K562 (cell line): ENCODE data around the gene VPS11. TPM values are rescaled to one million over a fixed set of nuclear protein-coding genes. Genes with fewer than 3 reads are reported as not detected.
A peak's percentile ranks its signal among the peaks of the same experiment; 100 is the strongest.

Experiments used
- CAMTA2 ChIP-seq: fragments of 250-450 bp; sonication (Bioruptor Pico); conservative IDR thresholded peaks from 2 replicates; pipeline ENCODE4 v1.5.1; 2022
- CBX1 ChIP-seq: sonication (generic); IDR thresholded peaks from 2 replicates; pipeline ENCODE4 v1.6.1; 2016; ENCODE audit warnings: antibody characterized with exemption, low read depth, mild to moderate bottlenecking
- EWSR1 ChIP-seq: fragments of 450-650 bp; IDR thresholded peaks from 2 replicates; pipeline ENCODE4 v1.6.1; 2018; ENCODE audit warnings: borderline replicate concordance, mild to moderate bottlenecking, low read depth, moderate library complexity; ENCODE audit not compliant: partially characterized antibody
- HMBOX1 ChIP-seq: sonication (generic); IDR thresholded peaks from 2 replicates; pipeline ENCODE4 v1.6.1; 2016
- HNRNPH1 ChIP-seq: fragments of 200-400 bp; formaldehyde crosslinking; optimal IDR thresholded peaks from 2 replicates; pipeline ENCODE3; 2017; ENCODE audit warnings: low read depth, mild to moderate bottlenecking, low read length, moderate library complexity
- HNRNPK ChIP-seq: fragments of 200-400 bp; formaldehyde crosslinking; IDR thresholded peaks from one replicate; pipeline ENCODE4 v1.6.1; 2018; ENCODE audit warnings: mild to moderate bottlenecking, low read depth, low read length; ENCODE audit not compliant: poor library complexity, severe bottlenecking
- MBD2 ChIP-seq: sonication (generic); IDR thresholded peaks from 2 replicates; pipeline ENCODE4 v1.6.1; 2016; ENCODE audit warnings: low read depth, borderline replicate concordance
- MLX ChIP-seq, 2 experiments: fragments of 450-650 bp in 1 of 2; sonication (generic) in 1 of 2; formaldehyde crosslinking; conservative IDR thresholded peaks; 2 replicates each; pipeline versions ENCODE4 v1.4.0 to v1.8.1; 2020 to 2022; ENCODE audit warnings: mild to moderate bottlenecking in 1 of 2, missing genetic modification reagents in 1 of 2
- POLR2A ChIP-seq: fragments of 450-650 bp; conservative IDR thresholded peaks from 2 replicates; pipeline ENCODE4 v1.6.1; 2016
- RBM39 ChIP-seq: fragments of 200-400 bp; formaldehyde crosslinking; optimal IDR thresholded peaks from 2 replicates; pipeline ENCODE3; 2018; ENCODE audit warnings: low read depth, low read length
- THAP12 ChIP-seq: fragments of 250-450 bp; sonication (Bioruptor Pico); IDR thresholded peaks from 2 replicates; pipeline ENCODE4 v1.9.0; 2021; ENCODE audit warnings: mild to moderate bottlenecking, inconsistent platforms
- U2AF1 ChIP-seq: fragments of 200-400 bp; formaldehyde crosslinking; optimal IDR thresholded peaks from 2 replicates; pipeline ENCODE3; 2017; ENCODE audit warnings: mild to moderate bottlenecking, low read depth, low read length, moderate library complexity
- ZNF586 ChIP-seq: fragments of 450-650 bp; formaldehyde crosslinking; conservative IDR thresholded peaks from 2 replicates; pipeline ENCODE4 v1.4.0; 2020; ENCODE audit warnings: mild to moderate bottlenecking, moderate library complexity
- polyA plus RNA-seq, 8 experiments: library from polyadenylated mRNA; depleted of rRNA in 4 of 8; stranded (reverse) in 5 of 8; unstranded in 3 of 8; fragments of >200 nt; fragmentation: Nextera tagmentation in 2 of 8; fragmentation: Illumina TruSeq in 1 of 8; extraction: Ambion mirVana in 2 of 8; extraction: Trizol in 1 of 8; gene quantifications; 2 replicates each; pipeline versions ENCODE4 v1.2.1 to v1.2.3, GENCODE V29; 2011 to 2014; ENCODE audit warnings: inconsistent platforms in 1 of 8, missing spikeins in 1 of 8
- total RNA-seq, 7 experiments: library from RNA; depleted of rRNA in 6 of 7; stranded (reverse); fragments of >200 nt in 6 of 7; fragmentation: Illumina TruSeq in 2 of 7; extraction: Trizol in 2 of 7; gene quantifications; 2 replicates each; pipeline versions ENCODE4 v1.2.1 to v1.2.3, GENCODE V29; 2011 to 2021; ENCODE audit warnings: low replicate concordance in 1 of 7

Gene VPS11
- total and polyA plus RNA-seq, 9 of the 15 experiments (the other 6 are each of a cell fraction or from before 2014, with no cell fraction given), result 14.1 to 35.5 (median 27.5) TPM

- TF ChIP-seq HNRNPH1 (peak; percentile 1), MLX (CRISPR knock-in tag; conservative IDR thresholded peaks at IDR 0.05) (0 out of 4 replicates have a peak, but pooled peaks of 1 of the 2 experiments have one; percentile 32), CAMTA2 (CRISPR knock-in tag) (0 out of 2 replicates have a peak, but pooled peaks have one; percentile 26), EWSR1 (no peak), U2AF1 (peak; percentile 57), ZNF586 (CRISPR knock-in tag) (no peak), POLR2A (peak; percentile 83), CBX1 (peak; percentile 53; the same call in 1 of the 2 replicates), RBM39 (peak; percentile 86), MBD2 (peak; percentile 64; the same call in 1 of the 2 replicates), HNRNPK (peak; percentile 40), THAP12 (CRISPR knock-in tag) (0 out of 2 replicates have a peak, but pooled peaks have one; percentile 46), HMBOX1 (0 out of 2 replicates have a peak, but pooled peaks have one; percentile 38)
Measured at GRCh38 chr11:119093942-119094815, 26.6 kb downstream of the VPS11 start (continued).
